K562 (cell line): Measurements from ENCODE around the gene MX1. TPM values are rescaled to one million over a fixed set of nuclear protein-coding genes. Genes with fewer than 3 reads are reported as not detected.
A peak's percentile ranks its signal among the peaks of the same experiment; 100 is the strongest.

Source experiments
- ATAC-seq: fragments of 200-7000 bp; cut with Tn5 transposase; 3 replicates; pipeline ENCODE4 v1.9.1; 2020; ENCODE audit warnings: moderate library complexity
- BruUV-seq: library from RNA; stranded (reverse); fragments of 400-500 nt; replicated peaks from 2 replicates; lab custom pipeline; 2021; lab: Mats Ljungman, UMichigan
- CTCF ChIA-PET: fragments of 300-600 bp; formaldehyde crosslinking; extraction: SDS; loops from one replicate; lab custom pipeline; 2021; ENCODE audit warnings: low intra/inter-chr PET ratio; lab: Yijun Ruan, JAX
- POLR2A ChIA-PET: fragments of 300-600, 350-650 bp; sonication (Branson Sonifier 250); formaldehyde crosslinking; extraction: SDS; loops from one replicate; lab custom pipeline; 2021; ENCODE audit warnings: antibody characterized with exemption, inconsistent platforms; lab: Yijun Ruan, JAX
- DNase-seq, 4 experiments: peaks; one replicate each; pipeline versions ENCODE4 v3.0.0 to v3.0.0-alpha.2; 2011 to 2018; ENCODE audit warnings: low spot score in 3 of 4, mixed read lengths in 3 of 4; ENCODE audit errors: extremely low read depth in 1 of 4
- FAIRE-seq: peaks from 2 replicates; lab custom pipeline; 2011; peaks lifted over from hg19 to GRCh38; lab: Jason Lieb, UNC
- H2AFZ ChIP-seq: 2 replicates; pipeline ENCODE4 v1.6.0; 2011; ENCODE audit warnings: low read depth, low read length, control low read depth, inconsistent platforms
- H3K27ac ChIP-seq: fragments of 200-600 bp; 3 replicates; pipeline ENCODE4 v1.8.0; 2011; ENCODE audit warnings: low read depth, mild to moderate bottlenecking, control low read depth, inconsistent platforms, low read length, moderate library complexity, mixed read lengths; ENCODE audit errors: extremely low read depth
- H3K27me3 ChIP-seq, 2 experiments: fragments of 300-600 bp in 1 of 2; 2 replicates in 1 of 2; 3 replicates in 1 of 2; pipeline versions ENCODE4 v1.6.0 to v1.8.0; 2011; ENCODE audit warnings: inconsistent platforms in 2 of 2, low read length in 2 of 2, mild to moderate bottlenecking in 1 of 2, mixed read lengths in 1 of 2, moderate library complexity in 1 of 2; ENCODE audit not compliant: control insufficient read depth in 2 of 2, insufficient read depth in 2 of 2
- H3K36me3 ChIP-seq: fragments of 300-600 bp; 3 replicates; pipeline ENCODE4 v1.8.0; 2011; ENCODE audit warnings: mild to moderate bottlenecking, low read length, inconsistent platforms; ENCODE audit not compliant: control insufficient read depth, insufficient read depth
- H3K4me1 ChIP-seq, 2 experiments: fragments of 200-600 bp in 1 of 2; replicated peaks in 1 of 2; 2 replicates in 1 of 2; 3 replicates in 1 of 2; pipeline versions ENCODE4 v1.5.1 to v1.8.0; 2011; ENCODE audit warnings: inconsistent platforms in 2 of 2, low read length in 2 of 2, mild to moderate bottlenecking in 1 of 2, mixed read lengths in 1 of 2, moderate library complexity in 1 of 2; ENCODE audit not compliant: control insufficient read depth in 2 of 2, insufficient read depth in 2 of 2
- H3K4me2 ChIP-seq: 2 replicates; pipeline ENCODE4 v1.6.1; 2011; ENCODE audit warnings: low read length, control low read depth, inconsistent platforms, mixed read lengths; ENCODE audit not compliant: insufficient read depth
- H3K4me3 ChIP-seq: fragments of 200-600 bp; sonication (generic), shearing (Covaris generic); 2 replicates; pipeline ENCODE4 v1.5.1; 2016; ENCODE audit warnings: control low read depth, inconsistent platforms
- H3K79me2 ChIP-seq: fragments of 200-600 bp; 3 replicates; pipeline ENCODE4 v1.8.0; 2011; ENCODE audit warnings: low read length, inconsistent platforms; ENCODE audit not compliant: control insufficient read depth, insufficient read depth
- H3K9ac ChIP-seq, 2 experiments: 2 replicates each; pipeline versions ENCODE4 v1.6.0 to v1.6.1; 2011; ENCODE audit warnings: low read depth in 2 of 2, low read length in 2 of 2, control low read depth in 1 of 2, inconsistent platforms in 1 of 2, mild to moderate bottlenecking in 1 of 2, mixed read lengths in 1 of 2; ENCODE audit not compliant: insufficient read depth in 1 of 2
- H3K9me1 ChIP-seq: one replicate; pipeline ENCODE4 v1.6.0; 2011; ENCODE audit warnings: inconsistent platforms, mild to moderate bottlenecking, low read length, moderate library complexity; ENCODE audit not compliant: control insufficient read depth, insufficient read depth
- H3K9me3 ChIP-seq: replicated peaks from 2 replicates; pipeline ENCODE4 v1.5.1; 2011; ENCODE audit warnings: low read depth, low read length, inconsistent platforms; ENCODE audit not compliant: control insufficient read depth, insufficient read depth
- H4K20me1 ChIP-seq: replicated peaks from 2 replicates; pipeline ENCODE4 v1.6.1; 2011; ENCODE audit warnings: low read length, inconsistent platforms, mixed read lengths; ENCODE audit not compliant: control insufficient read depth, insufficient read depth
- DMBX1 ChIP-seq: fragments of 250-450 bp; sonication (Bioruptor Pico); IDR thresholded peaks from 2 replicates; pipeline ENCODE4 v1.8.0; 2022; ENCODE audit warnings: inconsistent platforms, mild to moderate bottlenecking, moderate library complexity, borderline replicate concordance
- ERF ChIP-seq: fragments of 450-650 bp; formaldehyde crosslinking; IDR thresholded peaks from 2 replicates; pipeline ENCODE4 v1.4.0; 2020; ENCODE audit warnings: mild to moderate bottlenecking, mixed read lengths
- L3MBTL2 ChIP-seq: fragments of 450-650 bp; IDR thresholded peaks from 2 replicates; pipeline ENCODE4 v1.6.1; 2016; ENCODE audit warnings: mild to moderate bottlenecking, moderate library complexity
- MAFG ChIP-seq: fragments of 450-650 bp; conservative IDR thresholded peaks from 2 replicates; pipeline ENCODE4 v1.6.1; 2016; ENCODE audit warnings: missing genetic modification characterization, missing compliant biosample characterization
- MED1 ChIP-seq: sonication (generic); formaldehyde crosslinking; IDR thresholded peaks from 2 replicates; pipeline ENCODE4 v1.8.1; 2023; ENCODE audit warnings: missing genetic modification reagents, borderline replicate concordance
- MNT ChIP-seq, 2 experiments: fragments of 450-650 bp; conservative IDR thresholded peaks; 2 replicates each; pipeline ENCODE4 v1.6.1; 2017; ENCODE audit warnings: mild to moderate bottlenecking in 2 of 2, moderate library complexity in 2 of 2
- NRF1 ChIP-seq, 2 experiments: fragments of 450-650 bp; IDR thresholded peaks in 1 of 2; conservative IDR thresholded peaks in 1 of 2; 2 replicates each; pipeline ENCODE4 v1.6.1; 2014; ENCODE audit warnings: mild to moderate bottlenecking in 2 of 2
- RBM15 ChIP-seq: fragments of 200-400 bp; formaldehyde crosslinking; IDR thresholded peaks from 2 replicates; pipeline ENCODE4 v1.6.1; 2018; ENCODE audit warnings: mild to moderate bottlenecking, low read length, moderate library complexity; ENCODE audit not compliant: insufficient read depth
- SNRNP70 ChIP-seq: fragments of 200-400 bp; formaldehyde crosslinking; optimal IDR thresholded peaks from 2 replicates; pipeline ENCODE3; 2017; ENCODE audit warnings: low read depth, low read length
- SRSF7 ChIP-seq: fragments of 200-400 bp; formaldehyde crosslinking; optimal IDR thresholded peaks from 2 replicates; pipeline ENCODE3; 2017; ENCODE audit warnings: mild to moderate bottlenecking, low read depth, low read length
- TRIM25 ChIP-seq: fragments of 450-650 bp; IDR thresholded peaks from 2 replicates; pipeline ENCODE4 v1.7.0; 2016; ENCODE audit warnings: borderline replicate concordance
- ZNF143 ChIP-seq: sonication (generic); formaldehyde crosslinking; IDR thresholded peaks from 2 replicates; pipeline ENCODE4 v1.9.0; 2022; ENCODE audit warnings: mild to moderate bottlenecking, missing genetic modification reagents
- ZSCAN32 ChIP-seq: fragments of 450-650 bp; formaldehyde crosslinking; IDR thresholded peaks from 2 replicates; pipeline ENCODE4 v1.4.0; 2020; ENCODE audit warnings: mild to moderate bottlenecking, moderate library complexity
- WGBS: fragments of 100-300 bp; shearing (Covaris generic); methylation state at CpG from one replicate; pipeline ENCODE4 v1.1.6; 2016; ENCODE audit warnings: low coverage, mixed read lengths; ENCODE audit not compliant: insufficient coverage; ENCODE audit errors: missing lambda C conversion rate; 5-methylcytosine and 5-hydroxymethylcytosine counted together
- in situ Hi-C: fragments of 300-500 bp; cut with MboI; formaldehyde crosslinking; loops from 4 replicates; pipeline ENCODE4 v1.15.0; 2018; ENCODE audit warnings: inconsistent platforms, mixed read lengths
- intact Hi-C: fragments of 100-400 bp; cut with micrococcal nuclease; formaldehyde crosslinking; loops from 2 replicates; pipeline ENCODE4 v1.14.2; 2022
- polyA plus RNA-seq, 8 experiments: library from polyadenylated mRNA; depleted of rRNA in 4 of 8; stranded (reverse) in 5 of 8; unstranded in 3 of 8; fragments of >200 nt; fragmentation: Nextera tagmentation in 2 of 8; fragmentation: Illumina TruSeq in 1 of 8; extraction: Ambion mirVana in 2 of 8; extraction: Trizol in 1 of 8; gene quantifications; 2 replicates each; pipeline versions ENCODE4 v1.2.1 to v1.2.3, GENCODE V29; 2011 to 2014; ENCODE audit warnings: inconsistent platforms in 1 of 8, missing spikeins in 1 of 8
- total RNA-seq, 7 experiments: library from RNA; depleted of rRNA in 6 of 7; stranded (reverse); fragments of >200 nt in 6 of 7; fragmentation: Illumina TruSeq in 2 of 7; extraction: Trizol in 2 of 7; gene quantifications; 2 replicates each; pipeline versions ENCODE4 v1.2.1 to v1.2.3, GENCODE V29; 2011 to 2021; ENCODE audit warnings: low replicate concordance in 1 of 7

The MX1 gene
- total and polyA plus RNA-seq, 9 of the 15 experiments (the other 6 are each of a cell fraction or from before 2014, with no cell fraction given), result 0.07 to 0.51 (median 0.21) TPM; not detected in 5

- no peak; the same call in 2 of the 3 replicates for ATAC-seq
- Histone ChIP-seq H3K4me1 (no peaks in the 10 kb centered on the region), H3K9ac (peak overlapping the region in 1 of 2 experiments; percentile 45; a peak in 1 of 4 replicates), H3K36me3 (no peaks in the 10 kb centered on the region), H4K20me1 (peaks cover 7% of the 10 kb centered on the region; the same call in 1 of the 2 replicates), H3K27me3 (peaks cover 2 to 44% of the 10 kb centered on the region in 2 experiments; a peak in 3 of 5 replicates), H3K4me2 (no peak overlapping the region), H3K9me1 (no peaks in the 10 kb centered on the region), H3K9me3 (no peaks in the 10 kb centered on the region), H2AFZ (no peak overlapping the region), H3K27ac (no peak overlapping the region), H3K79me2 (no peaks in the 10 kb centered on the region), H3K4me3 (no peak overlapping the region)
- TF ChIP-seq ERF (CRISPR knock-in tag), result no peak
- DNase-seq, result no peak
- no TSS peak for BruUV-seq
- ChIA-PET POLR2A (interaction anchor here (0.7 kb wide), 1 partner anchor 1191 kb away, joined by 3 read pairs; no protein-coding TSS in a partner anchor), CTCF (no interaction called here)
- in situ Hi-C loops, result no loop called here
- no peak for FAIRE-seq
- intact Hi-C loops, result no loop called here
- 0% methylated on average over 16 of the region's 16 CpGs for WGBS
These were observed 48.3 kb upstream of the MX1 start for GRCh38 chr21:41377715-41378114.

- no peak overlapping the region for H3K4me2 ChIP-seq
- H4K20me1 ChIP-seq, result peaks cover 7% of the 10 kb centered on the region; the same call in 1 of the 2 replicates
- 2% methylated on average over 7 of the region's 8 CpGs for WGBS
- ChIA-PET POLR2A (interaction anchor here (1.6 kb wide), 1 partner anchor 9 kb away, joined by 3 read pairs; no protein-coding TSS in a partner anchor), CTCF (no interaction called here)
- H2AFZ ChIP-seq, result no peak overlapping the region
- no peak overlapping the region for H3K27ac ChIP-seq
- DNase-seq, result no peak
- no peak for FAIRE-seq
- intact Hi-C loops (no loop called here), in situ Hi-C loops (no loop called here)
- no peak overlapping the region for H3K4me3 ChIP-seq
- BruUV-seq, result no TSS peak
- H3K27me3 ChIP-seq, result peaks cover 2 to 44% of the 10 kb centered on the region in 2 experiments; a peak in 3 of 5 replicates
- no peak for ATAC-seq
- H3K79me2 ChIP-seq, result no peaks in the 10 kb centered on the region
- no peaks in the 10 kb centered on the region for H3K4me1 ChIP-seq
- H3K9ac ChIP-seq, result no peak overlapping the region
- no peaks in the 10 kb centered on the region for H3K9me3 ChIP-seq
- no peaks in the 10 kb centered on the region for H3K36me3 ChIP-seq
- H3K9me1 ChIP-seq, result no peaks in the 10 kb centered on the region
- TF ChIP-seq MNT (conservative IDR thresholded peaks at IDR 0.05) (no peak), SNRNP70 (no peak), ZSCAN32 (no peak), RBM15 (no peak), MED1 (CRISPR knock-in tag) (no peak), TRIM25 (no peak), L3MBTL2 (no peak), DMBX1 (CRISPR knock-in tag) (no peak), ZNF143 (no peak), NRF1 (conservative IDR thresholded peaks at IDR 0.05 in 1 of 2, IDR thresholded peaks at IDR 0.05 in 1 of 2) (no peak), MAFG (tag) (no peak), SRSF7 (no peak)
These were observed 47.2 kb upstream of the MX1 start for GRCh38 chr21:41378849-41379248.
